Stimulated activated naive CD8-positive, alpha-beta T cell treated with anti-CD3 and anti-CD28 coated beads, Interleukin-15, Interleukin-2, amounts not matched to agents 100 ng/mL and 50 ng/mL, for 24 hours (primary cell): Measurements from ENCODE around the gene SIAH2.

Source experiments
- H3K27ac Mint-ChIP-seq: one replicate; pipeline ENCODE4 v1.8.0; 2021; ENCODE audit warnings: mild to moderate bottlenecking, mixed read lengths
- H3K27me3 Mint-ChIP-seq: one replicate; pipeline ENCODE4 v1.8.0; 2021; ENCODE audit warnings: mixed read lengths
- H3K36me3 Mint-ChIP-seq: one replicate; pipeline ENCODE4 v1.8.0; 2021; ENCODE audit warnings: low read depth, mixed read lengths
- H3K4me1 Mint-ChIP-seq: one replicate; pipeline ENCODE4 v1.8.0; 2021; ENCODE audit warnings: low read depth, mixed read lengths
- H3K4me3 Mint-ChIP-seq: one replicate; pipeline ENCODE4 v1.8.0; 2021; ENCODE audit warnings: mild to moderate bottlenecking, mixed read lengths
- H3K9me3 Mint-ChIP-seq: one replicate; pipeline ENCODE4 v1.8.0; 2021; ENCODE audit warnings: mixed read lengths

SIAH2 gene

GRCh38 chr3:150763841-150764483 lies 993 bp upstream of the SIAH2 start:
- no peaks in the 10 kb centered on the region for H3K9me3 Mint-ChIP-seq
- H3K4me3 Mint-ChIP-seq = peak overlapping the region; percentile 98
- peak overlapping the region; percentile 100 for H3K27ac Mint-ChIP-seq
- no peaks in the 10 kb centered on the region for H3K27me3 Mint-ChIP-seq
- H3K4me1 Mint-ChIP-seq = peaks cover 59% of the 10 kb centered on the region
- H3K36me3 Mint-ChIP-seq = peaks cover 35% of the 10 kb centered on the region

DNA sequence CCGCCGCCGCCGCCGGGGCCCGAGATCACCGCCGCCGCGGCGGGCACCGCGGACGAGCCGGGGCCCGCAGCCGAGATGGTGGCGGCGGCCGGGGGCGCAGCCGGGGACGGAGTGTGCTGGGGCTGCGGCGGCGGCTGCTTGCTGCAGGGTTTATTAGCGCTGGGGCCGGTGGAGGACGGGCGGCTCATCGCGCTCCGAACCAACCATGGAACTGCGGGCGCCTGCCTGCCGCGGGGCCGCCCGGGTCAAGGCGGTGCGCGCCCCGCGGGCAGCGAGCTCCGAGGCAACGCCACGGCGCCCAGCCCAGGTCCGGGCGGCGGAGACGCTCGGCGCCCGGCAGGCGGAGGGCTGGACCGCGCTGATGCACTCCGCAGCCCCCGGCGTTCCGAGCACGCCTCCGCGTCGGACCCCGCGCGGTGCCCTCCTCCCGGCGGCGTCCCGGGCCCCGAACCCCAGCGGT lies 277 bp downstream of the SIAH2 start:
- H3K9me3 Mint-ChIP-seq = no peaks in the 10 kb centered on the region
- H3K27me3 Mint-ChIP-seq = no peaks in the 10 kb centered on the region
- H3K4me1 Mint-ChIP-seq = peaks cover 70% of the 10 kb centered on the region
- peak overlapping the region; percentile 95 for H3K4me3 Mint-ChIP-seq
- H3K27ac Mint-ChIP-seq = no peak overlapping the region
- peaks cover 45% of the 10 kb centered on the region for H3K36me3 Mint-ChIP-seq

DNA sequence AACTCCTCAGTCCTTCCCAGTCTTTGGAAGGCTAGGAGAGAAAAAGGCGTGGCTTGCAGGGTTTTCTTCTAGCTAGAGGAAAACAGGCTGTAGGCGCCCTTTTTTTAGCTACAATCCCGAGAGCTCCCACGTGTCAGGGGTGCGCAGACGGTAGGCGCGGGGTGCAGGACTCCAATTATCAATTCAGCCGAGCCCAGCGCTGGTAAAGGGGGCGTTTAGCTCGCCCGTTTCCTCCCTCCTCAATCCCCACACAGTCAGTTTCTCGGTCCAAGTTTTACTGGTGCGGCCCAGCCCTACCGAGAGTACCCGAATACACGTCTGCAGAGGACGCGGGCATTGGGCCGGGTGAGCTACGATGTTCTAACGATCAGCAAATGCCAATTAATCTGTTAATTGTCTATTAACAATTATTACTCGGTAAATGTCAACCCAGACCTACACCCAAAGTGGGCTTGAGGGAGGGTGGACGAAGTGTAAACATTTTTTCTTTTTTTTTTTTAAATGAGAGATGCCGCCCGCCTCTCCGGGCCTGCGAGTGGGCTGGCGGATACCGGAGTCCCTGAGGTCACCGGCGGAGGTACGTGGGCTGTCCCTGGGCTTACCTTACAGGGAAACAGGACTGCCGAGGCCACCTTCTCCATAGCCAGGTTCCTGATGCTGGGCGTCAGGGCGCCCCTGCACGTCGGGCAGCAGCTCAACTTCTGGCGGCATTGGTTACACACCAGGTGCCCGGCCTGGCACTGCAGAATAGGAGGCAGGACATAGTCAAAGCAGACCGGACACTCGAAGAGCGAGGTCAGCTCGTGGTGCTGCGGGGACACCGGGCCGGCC lies 923 bp downstream of the SIAH2 start:
- H3K4me1 Mint-ChIP-seq = peaks cover 70% of the 10 kb centered on the region
- peak overlapping the region; percentile 95 for H3K4me3 Mint-ChIP-seq
- no peaks in the 10 kb centered on the region for H3K27me3 Mint-ChIP-seq
- H3K27ac Mint-ChIP-seq = peak overlapping the region; percentile 98
- no peaks in the 10 kb centered on the region for H3K9me3 Mint-ChIP-seq
- peaks cover 52% of the 10 kb centered on the region for H3K36me3 Mint-ChIP-seq

DNA sequence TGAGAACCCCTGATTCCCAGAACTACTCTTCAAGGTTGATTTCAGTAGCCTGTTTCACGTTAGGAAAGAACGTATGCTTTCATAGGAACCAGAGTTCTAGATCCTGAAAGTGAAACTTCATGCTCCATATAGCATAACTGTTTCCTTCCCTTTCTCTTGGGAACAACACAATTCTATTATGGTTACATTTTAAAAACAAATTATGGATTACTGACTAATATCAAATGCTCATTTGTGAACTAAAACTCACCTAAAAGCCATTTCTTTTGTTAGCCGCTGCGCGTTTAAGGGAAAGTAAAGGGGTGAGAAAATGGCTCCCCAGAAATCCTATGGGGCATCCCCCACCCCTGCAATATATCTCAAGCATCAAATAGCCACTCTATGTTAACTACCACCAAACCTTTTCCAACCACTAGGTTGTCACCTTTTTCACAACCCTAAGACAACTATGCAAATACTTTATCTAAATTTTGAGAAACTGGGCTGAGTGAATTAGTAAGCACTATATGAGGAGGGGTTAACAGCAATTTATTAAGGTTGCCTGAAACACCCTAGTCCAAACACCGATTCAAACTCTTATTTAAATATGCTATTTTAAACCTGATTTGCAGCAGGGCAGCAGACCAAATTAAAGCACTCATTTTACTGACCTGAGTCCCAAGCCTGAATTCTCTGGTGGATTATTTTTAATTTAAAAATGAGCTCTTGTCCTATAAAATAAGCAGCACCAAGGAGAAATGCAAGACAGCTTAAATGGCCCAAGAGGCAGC lies 2.4 kb downstream of the SIAH2 start:
- Mint-ChIP-seq H3K9me3 (no peaks in the 10 kb centered on the region), H3K4me1 (peaks cover 70% of the 10 kb centered on the region), H3K27ac (peak overlapping the region; percentile 98), H3K27me3 (no peaks in the 10 kb centered on the region), H3K4me3 (peak overlapping the region; percentile 95), H3K36me3 (peaks cover 66% of the 10 kb centered on the region)

DNA sequence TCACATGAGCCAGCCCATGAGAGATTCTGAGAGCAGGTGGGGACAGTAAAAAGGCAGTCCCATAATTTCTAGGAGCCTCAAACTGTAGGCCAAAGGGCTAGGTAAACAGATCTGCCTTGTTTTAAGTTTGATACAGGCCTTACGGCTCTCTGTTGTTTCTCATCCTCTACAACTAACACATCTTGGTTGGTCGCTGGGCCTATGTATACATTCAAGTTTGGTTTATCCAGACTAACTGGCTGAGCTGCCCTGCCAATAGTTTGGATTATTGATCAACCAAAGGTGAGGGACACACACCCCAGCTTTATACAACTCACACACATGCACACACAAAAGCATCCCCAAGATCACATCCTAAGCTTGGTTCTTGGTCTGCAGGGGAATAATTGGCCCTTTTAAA lies 3.0 kb downstream of the SIAH2 start:
- H3K4me1 Mint-ChIP-seq = peaks cover 65% of the 10 kb centered on the region
- peaks cover 68% of the 10 kb centered on the region for H3K36me3 Mint-ChIP-seq
- peak overlapping the region; percentile 98 for H3K27ac Mint-ChIP-seq
- no peaks in the 10 kb centered on the region for H3K9me3 Mint-ChIP-seq
- no peaks in the 10 kb centered on the region for H3K27me3 Mint-ChIP-seq
- H3K4me3 Mint-ChIP-seq = peak overlapping the region; percentile 95

GRCh38 chr3:150759319-150759718 lies 3.6 kb downstream of the SIAH2 start:
- Mint-ChIP-seq H3K36me3 (peaks cover 75% of the 10 kb centered on the region), H3K9me3 (no peaks in the 10 kb centered on the region), H3K4me1 (peaks cover 65% of the 10 kb centered on the region), H3K4me3 (peak overlapping the region; percentile 95), H3K27me3 (no peaks in the 10 kb centered on the region), H3K27ac (peak overlapping the region; percentile 98)

- Mint-ChIP-seq H3K9me3 (no peaks in the 10 kb centered on the region), H3K4me3 (peak overlapping the region; percentile 95), H3K27ac (peak overlapping the region; percentile 92), H3K4me1 (peaks cover 75% of the 10 kb centered on the region), H3K36me3 (peaks cover 90% of the 10 kb centered on the region), H3K27me3 (no peaks in the 10 kb centered on the region)
Observed at GRCh38 chr3:150757768-150758167, 5.2 kb downstream of the SIAH2 start.

GRCh38 chr3:150757364-150757763 lies 5.6 kb downstream of the SIAH2 start:
- Mint-ChIP-seq H3K36me3 (peaks cover 94% of the 10 kb centered on the region), H3K27ac (peak overlapping the region; percentile 92), H3K4me3 (peak overlapping the region; percentile 95), H3K4me1 (peaks cover 79% of the 10 kb centered on the region), H3K27me3 (no peaks in the 10 kb centered on the region), H3K9me3 (no peaks in the 10 kb centered on the region)

GRCh38 chr3:150756491-150757059 lies 6.4 kb downstream of the SIAH2 start:
- Mint-ChIP-seq H3K27me3 (no peaks in the 10 kb centered on the region), H3K27ac (peak overlapping the region; percentile 41), H3K9me3 (no peaks in the 10 kb centered on the region), H3K4me3 (peak overlapping the region; percentile 95), H3K36me3 (peaks cover 92% of the 10 kb centered on the region), H3K4me1 (peaks cover 87% of the 10 kb centered on the region)

DNA sequence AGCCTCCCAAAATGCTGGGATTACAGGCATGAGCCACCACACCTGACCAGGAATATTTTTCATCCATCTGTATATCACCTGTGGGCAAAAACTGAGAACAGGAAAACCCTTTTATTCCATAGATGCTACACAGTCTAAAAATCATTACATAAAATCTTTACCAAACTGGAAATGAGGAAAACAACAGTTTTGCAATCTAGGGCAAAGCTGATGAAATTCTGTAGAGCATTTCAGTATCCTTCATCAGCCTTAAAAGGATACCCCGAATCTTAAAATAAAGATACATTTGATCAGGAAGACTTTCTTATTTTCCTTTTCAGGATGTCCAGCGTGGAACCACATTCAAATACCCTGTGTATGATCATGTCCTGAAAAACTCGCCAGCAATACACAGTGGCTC lies 7.1 kb downstream of the SIAH2 start:
- Mint-ChIP-seq H3K27ac (no peak overlapping the region), H3K27me3 (no peaks in the 10 kb centered on the region), H3K36me3 (peaks cover 92% of the 10 kb centered on the region), H3K4me3 (peak overlapping the region; percentile 5), H3K4me1 (peaks cover 91% of the 10 kb centered on the region), H3K9me3 (no peaks in the 10 kb centered on the region)

GRCh38 chr3:150754896-150755295 lies 8.1 kb downstream of the SIAH2 start:
- peaks cover 92% of the 10 kb centered on the region for H3K36me3 Mint-ChIP-seq
- peaks cover 92% of the 10 kb centered on the region for H3K4me1 Mint-ChIP-seq
- no peaks in the 10 kb centered on the region for H3K9me3 Mint-ChIP-seq
- peak overlapping the region; percentile 41 for H3K4me3 Mint-ChIP-seq
- no peaks in the 10 kb centered on the region for H3K27me3 Mint-ChIP-seq
- H3K27ac Mint-ChIP-seq = peak overlapping the region; percentile 75

- H3K27me3 Mint-ChIP-seq = no peaks in the 10 kb centered on the region
- no peaks in the 10 kb centered on the region for H3K9me3 Mint-ChIP-seq
- H3K4me3 Mint-ChIP-seq = no peak overlapping the region
Observed at GRCh38 chr3:150751781-150752263, 11.1 kb downstream of the SIAH2 start.

GRCh38 chr3:150749255-150749654 lies 13.7 kb downstream of the SIAH2 start:
- no peaks in the 10 kb centered on the region for H3K9me3 Mint-ChIP-seq
- no peaks in the 10 kb centered on the region for H3K27me3 Mint-ChIP-seq
- peaks cover 93% of the 10 kb centered on the region for H3K36me3 Mint-ChIP-seq
- H3K4me1 Mint-ChIP-seq = peaks cover 97% of the 10 kb centered on the region
- H3K4me3 Mint-ChIP-seq = no peak overlapping the region
- H3K27ac Mint-ChIP-seq = peak overlapping the region; percentile 18

More at GRCh38 chr3:150751781-150752263, 11.1 kb downstream of the SIAH2 start:
- peaks cover 90% of the 10 kb centered on the region for H3K36me3 Mint-ChIP-seq
- peak overlapping the region; percentile 31 for H3K27ac Mint-ChIP-seq
- H3K4me1 Mint-ChIP-seq = peaks cover 92% of the 10 kb centered on the region

DNA sequence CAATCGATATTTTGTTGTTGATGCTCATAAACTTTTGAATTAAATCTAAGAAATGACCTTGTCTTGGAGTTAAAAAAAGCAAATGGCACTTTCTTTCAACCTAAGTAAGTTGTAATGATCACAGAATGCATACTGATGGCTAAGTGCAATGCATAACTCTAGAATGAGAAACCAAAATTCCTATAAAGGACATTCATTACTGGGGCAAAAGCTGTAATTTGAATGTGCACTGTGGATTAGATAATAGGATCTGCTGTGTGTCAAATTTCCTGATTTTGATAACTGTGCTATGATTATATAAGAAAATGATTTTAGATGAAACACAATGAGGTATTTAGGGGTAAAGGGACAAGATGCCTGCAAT lies 14.3 kb downstream of the SIAH2 start:
- peaks cover 97% of the 10 kb centered on the region for H3K4me1 Mint-ChIP-seq
- peak overlapping the region; percentile 34 for H3K27ac Mint-ChIP-seq
- H3K27me3 Mint-ChIP-seq = no peaks in the 10 kb centered on the region
- peaks cover 91% of the 10 kb centered on the region for H3K36me3 Mint-ChIP-seq
- no peak overlapping the region for H3K4me3 Mint-ChIP-seq
- H3K9me3 Mint-ChIP-seq = no peaks in the 10 kb centered on the region
